Suprapubic skin (tissue), 4 donors: ENCODE results near the gene LEF1.

Experiments
- CTCF ChIP-seq, 2 donors: fragments of 200-600 bp in 1 of 2; fragments of 450-650 bp in 1 of 2; sonication (generic) in 1 of 2; IDR thresholded peaks; one replicate each; pipeline ENCODE4 v1.5.1; 2016 to 2019; ENCODE audit warnings: antibody characterized with exemption in 2 of 2, mild to moderate bottlenecking in 1 of 2, moderate library complexity in 1 of 2
- EP300 ChIP-seq: sonication (generic); formaldehyde crosslinking; IDR thresholded peaks from one replicate; pipeline ENCODE4 v1.6.1; 2017; ENCODE audit warnings: antibody characterized with exemption
- POLR2A ChIP-seq, 2 donors: fragments of 450-650 bp; IDR thresholded peaks; one replicate each; pipeline ENCODE4 v1.6.1; 2017; ENCODE audit warnings: antibody characterized with exemption in 2 of 2, mild to moderate bottlenecking in 2 of 2, moderate library complexity in 2 of 2
- POLR2AphosphoS5 ChIP-seq, 3 donors: sonication (generic); formaldehyde crosslinking; IDR thresholded peaks; one replicate each; pipeline ENCODE4 v1.6.1; 2017; ENCODE audit warnings: antibody characterized with exemption in 3 of 3

GRCh38 chr4:108156391-108156790, 12.3 kb downstream of the LEF1 start:
- TF ChIP-seq POLR2A (IDR thresholded peaks at IDR 0.05) = no peak
- TF ChIP-seq CTCF (IDR thresholded peaks at IDR 0.05) = no peak
- TF ChIP-seq EP300 = no peak
- TF ChIP-seq POLR2AphosphoS5 (IDR thresholded peaks at IDR 0.05) = no peak
